ENCODE measurements around the gene FGF7. TPM values are rescaled to one million over a fixed set of nuclear protein-coding genes. Genes with fewer than 3 reads are reported as not detected.
"Not testable (repeated sequence)": the region's sequence is repeated elsewhere in the genome, so short reads cannot be mapped to it uniquely, and the experiment has no call there.

The FGF7 gene
- total and polyA plus RNA-seq, 9 donors = 20.2 to 71.8 (median 45.3) TPM

GRCh38 chr15:49464522-49464921 lies 41.5 kb downstream of the FGF7 start:
- intact Hi-C loops (cut with DNase I) = no loop called here
- Histone ChIP-seq H3K4me3 (no peak overlapping the region), H3K4me1 (ENCODE audit: insufficient read depth) (peaks cover 11% of the 10 kb centered on the region), H3K27ac (no peak overlapping the region), H3K36me3 (no peaks in the 10 kb centered on the region), H3K27me3 (no peaks in the 10 kb centered on the region), H3K9me3 (no peaks in the 10 kb centered on the region)
- TF ChIP-seq CTCF (IDR thresholded peaks at IDR 0.05) (no peak), EP300 (IDR thresholded peaks at IDR 0.05) (no peak), POLR2A (IDR thresholded peaks at IDR 0.05) (no peak)
- no peak for DNase-seq
- 82 to 90% (median 82%) methylated on average over 3 of the region's 3 CpGs for WGBS, 3 donors

GRCh38 chr15:49466119-49466518 lies 43.1 kb downstream of the FGF7 start:
- no peak for DNase-seq
- 86 to 91% (median 88%) methylated on average over 1 of the region's 1 CpG for WGBS, 3 donors
- H3K4me1 ChIP-seq (ENCODE audit: insufficient read depth) = peaks cover 5% of the 10 kb centered on the region
- H3K27me3 ChIP-seq = no peaks in the 10 kb centered on the region
- H3K9me3 ChIP-seq = no peaks in the 10 kb centered on the region
- no peak overlapping the region for H3K4me3 ChIP-seq
- intact Hi-C loops (cut with DNase I) = no loop called here
- H3K36me3 ChIP-seq = no peaks in the 10 kb centered on the region
- H3K27ac ChIP-seq = peak overlapping the region in 1 of 2 donors; percentile 50
- TF ChIP-seq EP300 (IDR thresholded peaks at IDR 0.05) (no peak), POLR2A (IDR thresholded peaks at IDR 0.05) (no peak), CTCF (IDR thresholded peaks at IDR 0.05) (no peak)

- Histone ChIP-seq H3K4me1 (ENCODE audit: insufficient read depth) (peaks cover 4% of the 10 kb centered on the region), H3K36me3 (no peaks in the 10 kb centered on the region), H3K27me3 (no peaks in the 10 kb centered on the region), H3K27ac (no peak overlapping the region), H3K9me3 (no peaks in the 10 kb centered on the region), H3K4me3 (no peak overlapping the region)
- WGBS, 3 donors = 44 to 65% (median 55%) methylated on average over 3 of the region's 3 CpGs
- no peak for DNase-seq
- TF ChIP-seq CTCF (IDR thresholded peaks at IDR 0.05) (no peak), POLR2A (IDR thresholded peaks at IDR 0.05) (no peak), EP300 (IDR thresholded peaks at IDR 0.05) (no peak)
- intact Hi-C loops (cut with DNase I) = no loop called here
Observed at GRCh38 chr15:49467746-49468480, 44.9 kb downstream of the FGF7 start.

DNA sequence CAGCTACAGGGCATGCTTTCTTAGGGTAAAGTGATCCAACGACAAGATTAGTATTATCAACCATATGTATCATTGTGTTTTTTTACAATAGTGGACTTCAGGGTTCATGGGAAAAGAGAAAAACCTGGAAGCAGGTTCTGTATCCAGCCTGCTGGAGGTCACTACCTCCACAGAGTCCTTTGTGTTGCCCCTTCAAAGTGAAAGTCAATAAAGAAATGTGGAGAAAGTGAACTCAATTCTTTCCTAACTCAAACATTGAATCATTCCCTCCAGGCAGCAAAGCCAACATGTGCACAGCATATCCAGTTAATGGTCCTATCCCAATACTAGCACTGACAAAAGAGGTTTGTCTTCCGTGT lies 45.4 kb downstream of the FGF7 start:
- intact Hi-C loops (cut with DNase I) = no loop called here
- no peaks in the 10 kb centered on the region for H3K27me3 ChIP-seq
- no peak overlapping the region for H3K27ac ChIP-seq
- no peaks in the 10 kb centered on the region for H3K36me3 ChIP-seq
- WGBS, 3 donors = 69 to 77% (median 71%) methylated on average over 2 of the region's 2 CpGs
- TF ChIP-seq EP300 (IDR thresholded peaks at IDR 0.05) = no peak
- no peak for TF ChIP-seq CTCF (IDR thresholded peaks at IDR 0.05)
- TF ChIP-seq POLR2A (IDR thresholded peaks at IDR 0.05) = no peak
- H3K4me1 ChIP-seq (ENCODE audit: insufficient read depth) = peaks cover 2% of the 10 kb centered on the region
- H3K4me3 ChIP-seq = no peak overlapping the region
- H3K9me3 ChIP-seq = no peaks in the 10 kb centered on the region
- no peak for DNase-seq

DNA sequence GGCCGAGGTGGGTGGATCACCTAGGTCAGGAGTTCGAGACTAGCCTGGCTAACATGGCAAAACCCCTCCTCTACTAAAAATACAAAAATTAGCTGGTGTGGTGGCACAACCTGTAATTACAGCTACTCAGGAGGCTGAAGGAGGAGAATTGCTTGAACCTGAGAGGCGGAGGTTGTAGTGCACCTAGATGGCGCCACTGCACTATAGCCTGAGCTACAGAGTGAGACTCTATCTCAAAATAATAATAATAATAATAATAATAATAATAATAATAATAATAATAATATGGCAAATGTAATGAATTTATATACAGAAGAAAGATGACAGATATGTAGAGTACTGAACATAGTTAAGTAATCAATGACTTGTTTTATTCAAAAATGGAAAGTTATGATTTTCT lies 48.2 kb downstream of the FGF7 start:
- H3K4me1 ChIP-seq (ENCODE audit: insufficient read depth); H3K27ac ChIP-seq; H3K4me3 ChIP-seq; intact Hi-C loops (cut with DNase I); H3K27me3 ChIP-seq; H3K9me3 ChIP-seq; H3K36me3 ChIP-seq: not testable (repeated sequence)
- WGBS, 3 donors = 81 to 93% (median 87%) methylated on average over 4 of the region's 4 CpGs
- peak in 2 of 5 donors; percentile 36 to 48 for DNase-seq
